ENCODE results near the gene MPZ.
"Not testable (repeated sequence)": the region's sequence is repeated elsewhere in the genome, so short reads cannot be mapped to it uniquely, and the experiment has no call there.

Gene MPZ

GRCh38 chr1:161255955-161256520 lies 53.7 kb downstream of the MPZ start:
- H3K4me3 Mint-ChIP-seq, H3K27ac Mint-ChIP-seq, DNase-seq: not testable (repeated sequence)
- Mint-ChIP-seq H3K4me1 (peaks cover 24% of the 10 kb centered on the region), H3K9me3 (peaks cover 17% of the 10 kb centered on the region), H3K36me3 (peaks cover 14% of the 10 kb centered on the region), H3K27me3 (peaks cover 50% of the 10 kb centered on the region)
- CTCF ChIA-PET = interaction anchor here (1.5 kb wide), 1 partner anchor 35 kb away, joined by 3 read pairs; no protein-coding TSS in a partner anchor

- H3K36me3 Mint-ChIP-seq = peaks cover 14% of the 10 kb centered on the region
- H3K4me3 Mint-ChIP-seq, DNase-seq, CTCF ChIA-PET, H3K27ac Mint-ChIP-seq: not testable (repeated sequence)
- peaks cover 48% of the 10 kb centered on the region for H3K27me3 Mint-ChIP-seq
- peaks cover 18% of the 10 kb centered on the region for H3K4me1 Mint-ChIP-seq
- H3K9me3 Mint-ChIP-seq = peaks cover 17% of the 10 kb centered on the region
These were observed 54.5 kb downstream of the MPZ start for GRCh38 chr1:161255302-161255701.

Data from activated naive CD4-positive, alpha-beta T cell treated with anti-CD3 and anti-CD28 coated beads, Interleukin-2, amount 10 ng/mL, durations not matched to agents 7 days and 5 days (primary cell).